ENCODE results near the gene DNAJC5. TPM values are rescaled to one million over a fixed set of nuclear protein-coding genes. Genes with fewer than 3 reads are reported as not detected.

Gene DNAJC5
- total RNA-seq, 2 donors from 2014 or later, result 58.9 to 63.9 TPM

DNA sequence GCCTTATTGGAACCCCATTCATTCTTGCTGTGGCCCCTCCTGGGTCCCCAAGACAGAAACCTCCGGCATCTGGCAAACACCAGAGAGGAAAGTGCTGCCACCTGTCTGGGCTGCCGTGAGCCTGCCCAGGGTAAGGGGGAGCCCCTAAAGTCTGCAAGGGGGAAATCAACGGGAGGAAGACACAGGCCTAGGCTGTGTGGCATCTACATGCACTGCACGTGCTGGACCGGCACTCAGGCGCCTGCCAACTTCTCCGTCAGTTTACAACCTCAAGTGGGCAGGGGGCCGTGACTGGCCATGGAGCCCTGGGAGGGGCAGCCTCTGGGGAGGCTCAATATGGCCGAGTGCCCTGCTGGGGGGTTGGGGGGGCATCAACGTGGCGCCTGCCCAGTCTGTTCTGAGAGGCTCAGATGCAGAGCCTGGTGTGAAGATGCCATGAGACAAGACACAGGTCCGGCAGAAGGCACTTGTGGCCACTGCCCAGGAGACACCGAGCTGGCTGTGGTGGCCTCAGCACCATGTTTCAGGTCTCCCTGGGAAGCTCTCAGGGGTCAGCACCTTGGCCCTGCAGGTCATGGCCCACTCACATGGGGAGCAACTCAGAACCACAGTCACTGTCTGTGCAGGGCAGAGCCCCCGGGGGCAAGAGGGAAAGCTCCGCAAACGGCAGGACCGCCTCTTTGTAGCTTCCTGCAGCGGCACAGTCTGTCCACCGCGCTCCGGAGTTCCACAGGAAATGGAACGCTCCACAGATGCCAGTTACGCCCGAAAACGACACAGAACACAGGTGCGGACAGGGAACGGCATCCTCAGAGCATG, 52.9 kb downstream of the DNAJC5 start:
- intact Hi-C loops (cut with DNase I), result no loop called here
- Histone ChIP-seq H3K9ac (ENCODE audit: low read depth in 2 of 2, low read length in 2 of 2) (peak overlapping the region in 1 of 2 donors; percentile 26), H3K4me1 (peaks cover 35% of the 10 kb centered on the region), H3K27me3 (no peaks in the 10 kb centered on the region), H3K4me3 (no peak overlapping the region), H3K36me3 (peaks cover 14% of the 10 kb centered on the region), H3K27ac (no peak overlapping the region), H3K9me3 (no peaks in the 10 kb centered on the region)
- TF ChIP-seq, protein P1, sequence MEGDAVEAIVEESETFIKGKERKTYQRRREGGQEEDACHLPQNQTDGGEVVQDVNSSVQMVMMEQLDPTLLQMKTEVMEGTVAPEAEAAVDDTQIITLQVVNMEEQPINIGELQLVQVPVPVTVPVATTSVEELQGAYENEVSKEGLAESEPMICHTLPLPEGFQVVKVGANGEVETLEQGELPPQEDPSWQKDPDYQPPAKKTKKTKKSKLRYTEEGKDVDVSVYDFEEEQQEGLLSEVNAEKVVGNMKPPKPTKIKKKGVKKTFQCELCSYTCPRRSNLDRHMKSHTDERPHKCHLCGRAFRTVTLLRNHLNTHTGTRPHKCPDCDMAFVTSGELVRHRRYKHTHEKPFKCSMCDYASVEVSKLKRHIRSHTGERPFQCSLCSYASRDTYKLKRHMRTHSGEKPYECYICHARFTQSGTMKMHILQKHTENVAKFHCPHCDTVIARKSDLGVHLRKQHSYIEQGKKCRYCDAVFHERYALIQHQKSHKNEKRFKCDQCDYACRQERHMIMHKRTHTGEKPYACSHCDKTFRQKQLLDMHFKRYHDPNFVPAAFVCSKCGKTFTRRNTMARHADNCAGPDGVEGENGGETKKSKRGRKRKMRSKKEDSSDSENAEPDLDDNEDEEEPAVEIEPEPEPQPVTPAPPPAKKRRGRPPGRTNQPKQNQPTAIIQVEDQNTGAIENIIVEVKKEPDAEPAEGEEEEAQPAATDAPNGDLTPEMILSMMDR (IDR thresholded peaks at IDR 0.05), result no peak
- no peak for DNase-seq

- no peak overlapping the region for H3K4me3 ChIP-seq
- peak overlapping the region in 1 of 2 donors; percentile 51 for H3K9ac ChIP-seq (ENCODE audit: low read depth in 2 of 2, low read length in 2 of 2)
- peaks cover 47% of the 10 kb centered on the region for H3K4me1 ChIP-seq
- no peaks in the 10 kb centered on the region for H3K27me3 ChIP-seq
- intact Hi-C loops (cut with DNase I), result no loop called here
- TF ChIP-seq, protein P1 (IDR thresholded peaks at IDR 0.05), result no peak
- peak overlapping the region; percentile 32 for H3K27ac ChIP-seq
- no peaks in the 10 kb centered on the region for H3K36me3 ChIP-seq
- H3K9me3 ChIP-seq, result no peaks in the 10 kb centered on the region
- no peak for DNase-seq
Measured at GRCh38 chr20:63950701-63951397, 55.9 kb downstream of the DNAJC5 start.

- Histone ChIP-seq H3K4me3 (no peak overlapping the region), H3K9me3 (no peaks in the 10 kb centered on the region), H3K9ac (ENCODE audit: low read depth in 2 of 2, low read length in 2 of 2) (peak overlapping the region; percentile 33 to 51), H3K36me3 (no peaks in the 10 kb centered on the region), H3K4me1 (peaks cover 47% of the 10 kb centered on the region), H3K27ac (peak overlapping the region; percentile 32), H3K27me3 (no peaks in the 10 kb centered on the region)
- peak; percentile 83 for DNase-seq
- intact Hi-C loops (cut with DNase I), result no loop called here
- TF ChIP-seq, protein P1 (IDR thresholded peaks at IDR 0.05), result no peak
Measured at GRCh38 chr20:63951398-63952209, 56.7 kb downstream of the DNAJC5 start.

GRCh38 chr20:63952210-63952535, 57.2 kb downstream of the DNAJC5 start:
- H3K27ac ChIP-seq, result peak overlapping the region; percentile 24
- no peaks in the 10 kb centered on the region for H3K9me3 ChIP-seq
- DNase-seq, result no peak
- peaks cover 47% of the 10 kb centered on the region for H3K4me1 ChIP-seq
- intact Hi-C loops (cut with DNase I), result no loop called here
- TF ChIP-seq, protein P1 (IDR thresholded peaks at IDR 0.05), result no peak
- no peaks in the 10 kb centered on the region for H3K27me3 ChIP-seq
- H3K9ac ChIP-seq (ENCODE audit: low read depth in 2 of 2, low read length in 2 of 2), result peak overlapping the region; percentile 33 to 40
- H3K4me3 ChIP-seq, result no peak overlapping the region
- H3K36me3 ChIP-seq, result no peaks in the 10 kb centered on the region

DNA sequence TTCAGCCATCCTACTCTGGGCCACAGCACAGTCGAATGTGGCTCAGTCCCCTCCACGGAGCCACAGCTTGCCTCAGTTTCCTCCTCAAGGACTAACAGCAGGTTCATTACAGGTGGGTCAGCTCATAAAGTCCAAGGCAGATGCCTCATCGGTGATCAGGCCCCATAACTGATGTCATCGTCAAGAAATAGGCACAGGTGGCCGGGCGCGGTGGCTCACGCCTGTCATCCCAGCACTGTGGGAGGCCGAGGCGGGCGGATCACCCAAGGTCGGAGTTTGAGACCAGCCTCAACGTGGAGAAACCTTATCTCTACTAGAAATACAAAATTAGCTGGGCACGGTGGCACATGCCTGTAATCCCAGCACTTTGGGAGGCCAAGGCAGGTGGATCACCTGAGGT, 57.8 kb downstream of the DNAJC5 start:
- intact Hi-C loops (cut with DNase I), result no loop called here
- Histone ChIP-seq H3K36me3 (no peaks in the 10 kb centered on the region), H3K4me1 (peaks cover 43% of the 10 kb centered on the region), H3K27ac (no peak overlapping the region), H3K27me3 (no peaks in the 10 kb centered on the region), H3K9me3 (no peaks in the 10 kb centered on the region), H3K9ac (ENCODE audit: low read depth in 2 of 2, low read length in 2 of 2) (peak overlapping the region in 1 of 2 donors; percentile 40), H3K4me3 (no peak overlapping the region)
- DNase-seq, result no peak
- TF ChIP-seq, protein P1 (IDR thresholded peaks at IDR 0.05), result no peak

All from colonic mucosa (tissue), 4 donors.